Stimulated activated CD4-positive, alpha-beta T cell treated with anti-CD3 and anti-CD28 coated beads, Interleukin-12 subunit alpha, Interleukin-12 subunit beta, amount 100 ng/mL, for 48 hours (primary cell): ENCODE data around the gene MAGEE2.
"Not testable (repeated sequence)": the region's sequence is repeated elsewhere in the genome, so short reads cannot be mapped to it uniquely, and the experiment has no call there.

Experiments
- DNase-seq, 3 donors: peaks; one replicate each; pipeline ENCODE4 v3.0.0-alpha.2; 2020; ENCODE audit warnings: low read depth in 2 of 3, low spot score in 1 of 3

Gene MAGEE2, protein sequence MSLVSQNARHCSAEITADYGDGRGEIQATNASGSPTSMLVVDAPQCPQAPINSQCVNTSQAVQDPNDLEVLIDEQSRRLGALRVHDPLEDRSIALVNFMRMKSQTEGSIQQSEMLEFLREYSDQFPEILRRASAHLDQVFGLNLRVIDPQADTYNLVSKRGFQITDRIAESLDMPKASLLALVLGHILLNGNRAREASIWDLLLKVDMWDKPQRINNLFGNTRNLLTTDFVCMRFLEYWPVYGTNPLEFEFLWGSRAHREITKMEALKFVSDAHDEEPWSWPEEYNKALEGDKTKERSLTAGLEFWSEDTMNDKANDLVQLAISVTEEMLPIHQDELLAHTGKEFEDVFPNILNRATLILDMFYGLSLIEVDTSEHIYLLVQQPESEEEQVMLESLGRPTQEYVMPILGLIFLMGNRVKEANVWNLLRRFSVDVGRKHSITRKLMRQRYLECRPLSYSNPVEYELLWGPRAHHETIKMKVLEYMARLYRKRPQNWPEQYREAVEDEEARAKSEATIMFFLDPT

DNA sequence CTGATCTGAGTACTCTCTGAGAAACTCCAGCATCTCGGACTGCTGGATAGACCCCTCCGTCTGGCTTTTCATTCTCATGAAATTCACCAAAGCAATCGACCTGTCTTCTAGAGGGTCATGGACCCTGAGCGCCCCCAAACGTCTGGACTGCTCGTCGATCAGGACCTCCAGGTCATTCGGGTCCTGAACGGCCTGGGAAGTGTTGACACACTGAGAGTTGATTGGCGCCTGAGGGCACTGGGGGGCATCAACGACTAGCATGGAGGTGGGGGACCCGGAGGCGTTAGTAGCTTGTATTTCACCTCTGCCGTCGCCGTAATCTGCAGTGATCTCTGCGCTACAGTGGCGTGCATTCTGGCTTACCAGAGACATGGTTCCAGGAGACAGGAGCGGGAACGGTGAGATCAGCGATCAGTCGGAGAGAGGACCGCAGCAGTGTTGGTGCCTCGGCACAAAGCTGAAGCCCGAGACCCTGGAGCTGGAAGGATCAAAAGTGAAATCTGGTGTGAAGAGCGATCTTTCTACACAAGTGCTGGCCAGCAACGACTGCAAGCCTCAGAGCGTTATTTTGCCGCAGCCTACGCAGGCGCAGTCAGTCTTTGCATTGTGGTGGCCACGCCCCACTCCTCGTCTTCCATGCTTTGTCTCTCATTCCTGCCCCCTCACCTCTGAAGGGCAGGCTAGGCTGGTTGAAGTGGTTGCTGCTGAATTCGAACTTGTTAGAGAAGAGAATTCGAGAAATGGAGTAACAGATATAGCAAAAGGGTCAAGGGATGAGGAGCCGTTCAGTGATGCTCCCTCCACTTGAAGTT is at the start of gene MAGEE2:
MAGEE2 (minus strand) TSS at position 575 of the 812 bp plus-strand sequence; CDS start at position 372, 203 bp downstream.
- peak in 1 of 3 donors; percentile 6 for DNase-seq

DNA sequence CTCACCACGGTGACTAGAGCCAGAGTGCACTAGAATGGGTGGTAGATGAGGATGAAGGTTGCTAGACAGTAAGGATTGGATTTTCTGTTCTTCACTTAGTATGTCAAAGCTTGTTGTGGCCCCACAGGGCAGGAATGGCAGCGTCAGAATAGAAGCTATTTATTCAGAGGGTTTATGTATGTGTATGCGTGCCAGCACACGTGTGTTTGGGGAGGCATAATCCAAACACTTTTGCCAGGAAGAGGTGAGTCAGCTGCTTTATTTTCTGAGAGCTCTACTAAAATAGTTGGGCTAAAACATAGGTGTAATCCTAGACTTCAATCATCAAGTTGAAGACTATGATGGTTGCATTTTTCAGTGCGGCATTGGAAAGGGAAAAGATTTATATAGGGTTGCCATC is 1.2 kb upstream of the MAGEE2 start:
- no peak for DNase-seq

DNA sequence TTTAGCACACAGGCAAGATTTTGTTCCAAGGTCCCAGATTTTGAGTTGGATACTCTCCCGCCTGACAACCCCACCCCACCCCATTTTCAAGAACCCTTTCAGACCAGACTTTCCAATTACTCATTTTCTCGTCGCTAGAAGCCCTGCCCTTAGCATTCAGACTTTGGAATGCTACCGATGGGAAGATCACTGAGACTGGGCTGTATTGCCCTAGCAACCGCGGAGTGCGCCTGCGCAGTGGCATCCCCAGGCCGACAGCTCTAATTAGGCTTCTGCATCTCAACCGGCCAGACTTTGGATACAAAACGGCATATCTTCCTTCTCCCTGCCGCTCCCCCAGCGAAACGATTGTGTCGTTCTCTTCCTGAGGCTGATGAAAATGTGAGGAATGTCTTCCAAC is 3.4 kb downstream of the MAGEE2 start:
- DNase-seq, result no peak

DNA sequence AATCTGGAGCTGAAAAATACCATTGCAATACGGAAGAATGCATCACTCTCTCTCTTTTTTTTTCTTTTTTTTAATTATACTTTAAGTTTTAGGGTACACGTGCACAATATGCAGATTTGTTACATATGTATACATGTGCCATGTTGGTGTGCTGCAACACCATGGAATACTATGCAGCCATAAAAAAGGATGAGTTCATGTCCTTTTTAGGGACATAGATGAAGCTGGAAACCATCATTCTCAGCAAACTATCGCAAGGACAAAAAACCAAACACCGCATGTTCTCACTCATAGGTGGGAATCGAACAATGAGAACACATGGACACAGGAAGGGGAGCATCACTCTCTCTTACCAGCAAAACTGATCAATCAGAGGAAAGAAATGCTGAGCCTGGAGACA is 17.0 kb downstream of the MAGEE2 start:
- DNase-seq, result not testable (repeated sequence)

DNA sequence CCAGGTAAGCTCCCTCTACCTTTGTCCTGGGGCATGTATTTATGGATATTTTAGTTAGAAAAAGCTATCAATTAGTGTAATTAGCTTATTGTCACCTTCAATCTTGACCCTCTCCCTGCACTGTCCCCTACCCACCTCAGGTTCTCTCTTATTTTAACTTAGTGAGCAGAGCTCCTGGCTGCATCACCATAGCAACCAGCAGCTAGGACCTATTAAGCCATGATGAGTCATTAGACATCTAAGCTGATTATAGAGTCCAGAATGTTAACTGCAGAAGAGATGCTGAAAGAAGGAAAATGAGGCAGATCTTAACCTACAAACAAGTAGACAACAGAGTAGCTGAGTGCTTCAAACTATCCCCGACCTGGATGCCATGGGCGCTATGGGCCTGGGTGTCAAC is 36.6 kb downstream of the MAGEE2 start:
- DNase-seq, result no peak

DNA sequence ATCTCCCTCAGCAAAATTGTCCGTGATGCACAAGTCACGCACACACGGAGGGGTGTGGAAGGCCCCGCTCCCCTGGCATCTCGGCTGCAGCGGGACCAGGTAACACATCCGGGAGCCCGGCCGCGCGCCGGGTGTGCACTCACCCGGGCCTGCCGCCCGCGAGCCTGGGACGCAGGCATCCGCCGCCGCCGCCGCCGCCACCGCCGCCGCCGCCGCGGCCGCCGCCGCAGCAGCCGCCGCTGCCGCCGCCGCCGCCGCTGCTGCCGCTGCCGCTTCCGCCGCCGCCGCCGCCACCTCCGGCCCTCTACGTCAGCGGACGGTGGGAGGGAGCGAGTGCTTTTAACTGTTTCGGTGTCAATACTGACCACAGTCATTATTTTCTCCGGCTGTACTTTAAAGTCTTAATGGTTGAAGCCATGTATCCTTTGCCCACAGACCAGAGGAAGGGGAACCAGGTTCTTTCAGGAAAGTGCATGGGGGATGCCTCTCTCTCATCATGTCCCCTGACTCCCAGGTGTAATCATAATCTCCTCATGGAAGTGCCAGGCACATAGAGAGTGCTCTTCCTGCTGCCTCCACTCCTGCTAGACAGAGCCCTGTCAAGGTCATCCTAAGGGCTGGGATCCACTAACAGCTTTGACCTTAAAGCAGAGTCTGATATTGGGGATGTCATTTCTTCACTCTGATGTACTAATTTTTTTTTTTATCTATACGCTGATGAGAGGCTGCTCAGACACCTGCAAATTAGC is 38.0 kb downstream of the MAGEE2 start:
- peak in 1 of 3 donors; percentile 14 for DNase-seq
